Measurements from ENCODE around the gene KDF1. TPM values are rescaled to one million over a fixed set of nuclear protein-coding genes. Genes with fewer than 3 reads are reported as not detected.

KDF1 gene
- total RNA-seq, 4 donors from 2014 or later: 0.15 TPM; not detected in 3

DNA sequence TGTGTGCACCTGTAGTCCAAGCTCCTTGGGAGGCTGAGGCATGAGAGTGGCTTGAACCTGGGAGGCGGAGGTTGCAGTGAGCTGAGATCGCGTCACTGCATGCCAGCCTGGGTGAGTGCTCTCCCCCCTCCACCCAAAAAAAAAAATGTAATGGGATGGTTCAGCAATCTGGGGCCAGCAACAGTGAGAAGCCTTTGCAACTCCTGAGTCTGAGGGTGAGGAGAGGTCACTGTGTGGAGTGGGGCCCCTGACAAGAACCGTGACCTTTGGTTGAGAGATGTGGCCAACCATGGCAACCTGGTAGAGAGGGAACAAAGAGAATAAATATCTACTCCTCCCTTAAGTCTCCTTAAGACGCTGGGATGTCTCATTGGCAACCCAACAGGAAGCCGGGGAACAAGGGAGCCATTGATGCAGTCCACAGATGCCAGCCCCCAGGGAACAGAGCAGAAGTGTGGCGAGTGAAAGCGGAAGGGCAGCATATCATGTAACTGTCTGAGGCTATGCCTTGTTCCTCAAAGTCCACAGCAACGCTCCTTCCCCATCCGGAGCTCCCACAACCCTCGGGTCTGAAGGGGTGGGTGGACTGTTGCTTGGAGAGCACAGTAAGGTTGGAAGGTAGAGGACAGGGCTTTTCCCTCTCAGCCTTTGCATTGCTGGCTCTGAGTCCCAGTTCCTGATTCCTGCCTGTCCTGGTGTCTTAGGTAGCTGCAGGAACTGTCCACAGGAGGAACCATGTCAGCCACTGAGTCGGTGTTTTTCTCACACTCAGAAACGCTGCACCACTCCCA is 41.5 kb upstream of the KDF1 start:
- DNase-seq (peak in 1 of 2 donors; percentile 41), ATAC-seq (no peak)
- Histone ChIP-seq H3K9me3 (no peaks in the 10 kb centered on the region), H3K4me1 (peaks cover 19 to 22% of the 10 kb centered on the region in 2 donors), H3K4me3 (no peak overlapping the region), H3K36me3 (no peaks in the 10 kb centered on the region), H3K27me3 (no peaks in the 10 kb centered on the region), H3K27ac (peak overlapping the region in 3 of 4 donors; percentile 30 to 35 (median 31))
- no peak for TF ChIP-seq POLR2A (IDR thresholded peaks at IDR 0.05)
- TF ChIP-seq, protein P1, sequence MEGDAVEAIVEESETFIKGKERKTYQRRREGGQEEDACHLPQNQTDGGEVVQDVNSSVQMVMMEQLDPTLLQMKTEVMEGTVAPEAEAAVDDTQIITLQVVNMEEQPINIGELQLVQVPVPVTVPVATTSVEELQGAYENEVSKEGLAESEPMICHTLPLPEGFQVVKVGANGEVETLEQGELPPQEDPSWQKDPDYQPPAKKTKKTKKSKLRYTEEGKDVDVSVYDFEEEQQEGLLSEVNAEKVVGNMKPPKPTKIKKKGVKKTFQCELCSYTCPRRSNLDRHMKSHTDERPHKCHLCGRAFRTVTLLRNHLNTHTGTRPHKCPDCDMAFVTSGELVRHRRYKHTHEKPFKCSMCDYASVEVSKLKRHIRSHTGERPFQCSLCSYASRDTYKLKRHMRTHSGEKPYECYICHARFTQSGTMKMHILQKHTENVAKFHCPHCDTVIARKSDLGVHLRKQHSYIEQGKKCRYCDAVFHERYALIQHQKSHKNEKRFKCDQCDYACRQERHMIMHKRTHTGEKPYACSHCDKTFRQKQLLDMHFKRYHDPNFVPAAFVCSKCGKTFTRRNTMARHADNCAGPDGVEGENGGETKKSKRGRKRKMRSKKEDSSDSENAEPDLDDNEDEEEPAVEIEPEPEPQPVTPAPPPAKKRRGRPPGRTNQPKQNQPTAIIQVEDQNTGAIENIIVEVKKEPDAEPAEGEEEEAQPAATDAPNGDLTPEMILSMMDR (IDR thresholded peaks at IDR 0.05 in 4 of 5, conservative IDR thresholded peaks at IDR 0.05 in 1 of 5): no peak
- in situ Hi-C loops (cut with MboI; ENCODE audit: low sequenced_read_pairs in 4 of 4) (no loop called here), intact Hi-C loops (cut with DNase I; ENCODE audit: low total_unique reads) (no loop called here)

DNA sequence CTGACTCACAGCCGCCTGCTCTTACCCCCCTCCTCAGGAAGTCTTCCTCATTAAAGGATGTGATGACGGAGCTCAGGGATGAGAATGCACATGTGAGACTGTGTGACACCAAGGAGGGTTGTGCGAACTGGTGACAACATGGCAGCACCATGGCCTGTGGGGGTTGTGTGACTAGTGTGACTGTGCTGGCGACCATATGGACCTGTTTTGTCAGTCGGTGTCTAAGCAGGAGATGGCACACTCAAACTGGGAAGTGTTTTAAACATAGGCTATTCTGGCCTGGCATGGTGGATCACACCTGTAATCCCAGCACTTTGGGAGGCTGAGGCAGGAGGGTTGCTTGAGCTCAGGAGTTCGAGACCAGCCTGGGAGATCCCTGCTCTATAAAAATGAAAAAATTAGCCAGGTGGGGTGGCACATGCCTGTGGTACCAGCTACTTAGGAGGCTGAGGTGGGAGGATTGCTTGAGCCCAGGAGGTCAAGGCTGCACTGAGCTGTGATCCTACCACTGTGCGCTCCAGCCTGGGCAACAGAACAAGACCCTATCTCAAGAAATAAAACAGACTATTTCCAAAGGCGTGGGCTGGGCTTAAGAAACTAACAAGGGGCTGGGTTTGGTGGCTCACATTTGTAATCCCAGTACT is 40.7 kb upstream of the KDF1 start:
- no peaks in the 10 kb centered on the region for H3K36me3 ChIP-seq
- DNase-seq: no peak
- in situ Hi-C loops (cut with MboI; ENCODE audit: low sequenced_read_pairs in 4 of 4) (no loop called here), intact Hi-C loops (cut with DNase I; ENCODE audit: low total_unique reads) (no loop called here)
- ATAC-seq: no peak
- H3K4me3 ChIP-seq: no peak overlapping the region
- no peaks in the 10 kb centered on the region for H3K9me3 ChIP-seq
- H3K27ac ChIP-seq: peak overlapping the region in 3 of 4 donors; percentile 31 to 58 (median 35)
- no peak for TF ChIP-seq POLR2A (IDR thresholded peaks at IDR 0.05)
- TF ChIP-seq, protein P1 (IDR thresholded peaks at IDR 0.05 in 4 of 5, conservative IDR thresholded peaks at IDR 0.05 in 1 of 5): no peak
- H3K27me3 ChIP-seq: peaks cover 0 to 4% (median 0%) of the 10 kb centered on the region in 3 donors
- peaks cover 19 to 22% of the 10 kb centered on the region in 2 donors for H3K4me1 ChIP-seq

DNA sequence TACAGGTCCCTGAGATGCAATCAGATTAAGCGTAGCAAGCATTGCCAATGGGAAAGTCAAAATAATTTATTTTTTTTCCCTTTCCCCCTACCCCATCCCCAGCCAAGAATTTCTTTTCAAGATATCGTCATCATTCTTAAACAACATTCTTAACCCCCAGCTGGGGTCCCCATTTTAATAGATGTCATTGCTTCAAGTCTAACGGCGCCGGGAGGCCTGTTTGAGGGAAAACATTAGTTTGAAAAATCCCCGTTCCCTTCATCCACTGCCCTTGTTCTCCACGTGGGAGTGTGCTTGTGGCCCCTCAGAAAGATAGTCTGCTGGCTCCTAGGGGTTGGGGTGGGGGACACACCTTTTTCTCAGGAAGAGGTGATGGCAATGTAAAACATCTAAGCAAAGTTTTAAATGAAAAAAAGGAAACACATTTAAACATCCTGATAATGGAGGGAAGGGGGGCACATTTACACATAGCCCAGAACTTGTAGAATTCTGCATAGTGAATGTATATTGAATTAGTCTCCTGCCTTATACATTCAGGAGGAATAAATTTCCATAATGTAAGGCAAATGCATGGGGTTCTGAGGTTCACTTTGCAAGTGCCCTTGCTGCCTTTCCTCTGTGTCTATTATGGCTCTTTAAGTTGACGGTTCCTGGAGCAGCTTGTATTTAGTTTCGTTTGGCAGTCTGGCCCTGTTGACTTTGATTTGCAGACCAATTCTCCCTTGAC is 40.0 kb upstream of the KDF1 start:
- in situ Hi-C loops (cut with MboI; ENCODE audit: low sequenced_read_pairs in 4 of 4): no loop called here
- Histone ChIP-seq H3K4me1 (peaks cover 19 to 22% of the 10 kb centered on the region in 2 donors), H3K36me3 (no peaks in the 10 kb centered on the region), H3K27me3 (peaks cover under 1 to 9% (median 7%) of the 10 kb centered on the region in 3 donors), H3K4me3 (no peak overlapping the region), H3K27ac (peak overlapping the region in 3 of 4 donors; percentile 54 to 65 (median 59)), H3K9me3 (no peaks in the 10 kb centered on the region)
- TF ChIP-seq POLR2A (IDR thresholded peaks at IDR 0.05): no peak
- TF ChIP-seq, protein P1 (IDR thresholded peaks at IDR 0.05 in 4 of 5, conservative IDR thresholded peaks at IDR 0.05 in 1 of 5): no peak
- intact Hi-C loops (cut with DNase I; ENCODE audit: low total_unique reads): no loop called here
- ATAC-seq (no peak), DNase-seq (no peak)

DNA sequence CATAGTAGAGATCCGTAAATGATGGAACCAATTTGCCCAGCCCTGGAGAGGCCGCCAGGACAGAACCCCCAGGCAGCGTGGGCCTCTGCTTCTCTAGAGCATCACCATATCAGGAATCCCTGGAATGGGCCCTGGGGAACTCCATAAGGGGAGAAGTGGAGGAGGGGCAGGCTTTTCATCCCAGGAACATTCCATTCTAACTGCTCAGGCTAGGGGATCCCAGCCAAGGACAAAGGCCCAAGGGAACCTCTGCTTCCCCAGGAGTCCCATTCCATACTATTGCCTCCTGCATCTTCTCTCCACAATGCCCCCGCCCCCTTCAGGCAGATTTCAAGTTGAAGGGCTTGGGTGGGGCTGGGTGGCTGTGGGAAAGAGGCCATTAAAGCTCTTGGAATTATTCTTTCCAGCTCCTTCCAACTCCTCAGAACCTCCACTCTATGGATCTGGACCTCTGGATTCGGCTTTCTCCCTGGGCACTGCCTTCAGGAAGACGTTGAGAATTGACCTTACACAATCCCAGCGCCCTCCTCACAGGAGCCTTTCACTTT is 39.2 kb upstream of the KDF1 start:
- TF ChIP-seq, protein P1 (IDR thresholded peaks at IDR 0.05 in 4 of 5, conservative IDR thresholded peaks at IDR 0.05 in 1 of 5): no peak
- no peak for TF ChIP-seq POLR2A (IDR thresholded peaks at IDR 0.05)
- in situ Hi-C loops (cut with MboI; ENCODE audit: low sequenced_read_pairs in 4 of 4): loop anchor here in 3 of 4 donors (5.0 to 10.0 kb wide), 2 partner anchors 95 to 98 kb away; no protein-coding TSS in a partner anchor
- peaks cover 8 to 17% (median 14%) of the 10 kb centered on the region in 3 donors for H3K27me3 ChIP-seq
- intact Hi-C loops (cut with DNase I; ENCODE audit: low total_unique reads): loop anchor here (5.0 kb wide), 1 partner anchor 33 kb away; no protein-coding TSS in a partner anchor
- DNase-seq (peak; percentile 61 to 63), ATAC-seq (peak; percentile 75 to 80)
- H3K27ac ChIP-seq: peak overlapping the region; percentile 52 to 72 (median 60)
- H3K4me3 ChIP-seq: no peak overlapping the region
- H3K9me3 ChIP-seq: no peaks in the 10 kb centered on the region
- H3K4me1 ChIP-seq: peaks cover 19 to 23% of the 10 kb centered on the region in 2 donors
- H3K36me3 ChIP-seq: no peaks in the 10 kb centered on the region

Measured in gastrocnemius medialis (tissue), 4 donors.